Measurements from ENCODE around the gene WIPF2.

DNA sequence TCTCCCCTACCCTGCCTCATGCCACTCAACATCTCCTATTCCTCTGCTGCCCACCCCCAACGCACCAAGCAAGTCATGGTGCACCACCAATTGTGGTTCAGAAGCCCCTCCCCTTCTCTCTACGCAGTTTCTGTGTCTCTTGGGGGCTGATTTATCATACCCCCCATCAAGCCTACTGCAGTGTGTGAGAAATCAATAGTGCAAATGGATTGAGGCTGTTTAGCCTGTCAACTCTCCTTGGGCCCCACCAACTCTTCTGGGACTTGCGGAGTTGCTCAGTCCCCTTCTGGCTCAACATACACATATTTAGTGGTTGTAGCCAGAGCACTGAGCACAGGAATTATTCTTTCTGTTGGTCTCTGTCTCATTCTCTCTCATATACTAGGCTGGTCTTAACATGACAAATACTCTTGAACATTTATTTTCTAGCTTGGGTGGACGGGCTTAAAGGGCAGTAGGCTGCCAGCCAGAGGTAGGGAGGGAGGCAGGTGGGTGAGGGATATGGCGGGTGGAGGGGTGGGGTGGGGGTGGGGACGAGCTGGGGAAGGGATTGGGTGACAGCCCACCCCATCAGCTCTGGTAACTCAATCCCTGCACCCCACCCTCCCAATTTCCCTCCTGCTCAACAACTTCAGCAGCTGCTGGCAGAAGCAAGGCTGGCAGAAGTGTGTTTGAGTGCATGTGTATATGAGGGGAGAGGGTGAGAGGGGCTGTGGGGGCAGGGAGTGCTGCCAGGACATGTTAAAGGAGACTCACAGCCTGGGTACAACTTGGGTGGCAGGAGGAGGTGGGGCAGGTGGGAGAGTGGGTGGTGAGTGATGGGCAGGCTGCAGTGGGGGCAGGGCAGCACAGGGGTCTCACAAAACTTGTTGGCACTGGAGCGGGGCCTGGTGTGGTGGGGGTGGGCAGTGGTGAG lies 94.8 kb downstream of the WIPF2 start:
- TF ChIP-seq, protein P1, sequence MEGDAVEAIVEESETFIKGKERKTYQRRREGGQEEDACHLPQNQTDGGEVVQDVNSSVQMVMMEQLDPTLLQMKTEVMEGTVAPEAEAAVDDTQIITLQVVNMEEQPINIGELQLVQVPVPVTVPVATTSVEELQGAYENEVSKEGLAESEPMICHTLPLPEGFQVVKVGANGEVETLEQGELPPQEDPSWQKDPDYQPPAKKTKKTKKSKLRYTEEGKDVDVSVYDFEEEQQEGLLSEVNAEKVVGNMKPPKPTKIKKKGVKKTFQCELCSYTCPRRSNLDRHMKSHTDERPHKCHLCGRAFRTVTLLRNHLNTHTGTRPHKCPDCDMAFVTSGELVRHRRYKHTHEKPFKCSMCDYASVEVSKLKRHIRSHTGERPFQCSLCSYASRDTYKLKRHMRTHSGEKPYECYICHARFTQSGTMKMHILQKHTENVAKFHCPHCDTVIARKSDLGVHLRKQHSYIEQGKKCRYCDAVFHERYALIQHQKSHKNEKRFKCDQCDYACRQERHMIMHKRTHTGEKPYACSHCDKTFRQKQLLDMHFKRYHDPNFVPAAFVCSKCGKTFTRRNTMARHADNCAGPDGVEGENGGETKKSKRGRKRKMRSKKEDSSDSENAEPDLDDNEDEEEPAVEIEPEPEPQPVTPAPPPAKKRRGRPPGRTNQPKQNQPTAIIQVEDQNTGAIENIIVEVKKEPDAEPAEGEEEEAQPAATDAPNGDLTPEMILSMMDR (optimal IDR thresholded peaks at IDR 0.05 in 1 of 3, IDR thresholded peaks at IDR 0.05 in 1 of 3, conservative IDR thresholded peaks at IDR 0.05 in 1 of 3; ENCODE audit: extremely low read depth in 1 of 3, insufficient read depth in 2 of 3, low read length in 3 of 3) = no peak
- TF ChIP-seq EZH2 (IDR thresholded peaks at IDR 0.05; ENCODE audit: low read length) = no peak

Data from keratinocyte (primary cell).